PC-9 (cell line): ENCODE measurements around the gene CHMP1B.

Source experiments
- CTCF ChIP-seq: fragments of 200-600 bp; sonication (generic); conservative IDR thresholded peaks from 2 replicates; pipeline ENCODE4 v1.6.1; 2017; ENCODE audit warnings: mixed run types, antibody characterized with exemption, mild to moderate bottlenecking, moderate library complexity
- EZH2 ChIP-seq: fragments of 200-600 bp; sonication (generic); IDR thresholded peaks from 2 replicates; pipeline ENCODE4 v1.8.0; 2017; ENCODE audit warnings: antibody characterized with exemption, low read depth

- no peak for TF ChIP-seq CTCF
- no peak for TF ChIP-seq EZH2
These were observed 31.4 kb downstream of the CHMP1B start for GRCh38 chr18:11882636-11883035.
